ENCODE results near the gene TRIM8. TPM values are rescaled to one million over a fixed set of nuclear protein-coding genes. Genes with fewer than 3 reads are reported as not detected.

Gene TRIM8
- total RNA-seq, 1 experiment from 2014 or later: 37.0 TPM

- no peak overlapping the region for H4K8ac ChIP-seq (replicated peaks; ENCODE audit: insufficient read length, low read depth, low read length)
- H4K5ac ChIP-seq (ENCODE audit: insufficient read length, low read depth, low read length): no peak overlapping the region
- Mint-ChIP-seq H3K9me3 (no peaks in the 10 kb centered on the region; a peak in 1 of 5 replicates), H3K27me3 (ENCODE audit: low read depth) (no peaks in the 10 kb centered on the region), H3K4me1 (peaks cover 0 to 3% of the 10 kb centered on the region in 2 experiments; a peak in 1 of 4 replicates), H3K36me3 (ENCODE audit: insufficient read depth in 1 of 3, low read depth in 3 of 3) (peaks cover 13 to 43% (median 40%) of the 10 kb centered on the region in 3 experiments; a peak in 6 of 7 replicates), H3K27ac (peak overlapping the region in 1 of 3 experiments; percentile 41; a peak in 1 of 7 replicates), H3K4me3 (no peak overlapping the region)
- no peaks in the 10 kb centered on the region for H3K27me3 ChIP-seq (ENCODE audit: insufficient read depth, low read length)
- no peak overlapping the region for H2BK12ac ChIP-seq (ENCODE audit: insufficient read length, low read depth, low read length)
- WGBS (ENCODE audit: extremely low coverage, insufficient read length, low lambda C conversion rate): no CpG with 5 or more reads among the region's 3 CpGs
- H4K20me1 ChIP-seq (ENCODE audit: control insufficient read depth, insufficient read depth, insufficient read length): no peaks in the 10 kb centered on the region
- H2BK120ac ChIP-seq (ENCODE audit: low read depth, low read length, poor library complexity, severe bottlenecking): no peak overlapping the region
- no peaks in the 10 kb centered on the region for H3K4me1 ChIP-seq (ENCODE audit: insufficient read depth, low read length)
- H3K18ac ChIP-seq (ENCODE audit: insufficient read length, low read depth, low read length): no peak overlapping the region
- no peak overlapping the region for H4K91ac ChIP-seq (ENCODE audit: insufficient read length, low read depth, low read length)
- no peaks in the 10 kb centered on the region for H3K79me1 ChIP-seq (ENCODE audit: insufficient read depth, low read depth, low read length, poor library complexity, severe bottlenecking)
- no peaks in the 10 kb centered on the region for H3K9me3 ChIP-seq (ENCODE audit: control insufficient read depth, low read depth, low read length)
- no peak overlapping the region for H2BK15ac ChIP-seq (ENCODE audit: low read depth, low read length)
- H3K4ac ChIP-seq (ENCODE audit: low read depth, low read length): no peak overlapping the region
- H3K4me2 ChIP-seq (ENCODE audit: insufficient read depth, insufficient read length, low read length): no peak overlapping the region
- H3K14ac ChIP-seq (ENCODE audit: insufficient read depth, low read length): no peak overlapping the region
- no peak overlapping the region for H3K27ac ChIP-seq (ENCODE audit: insufficient read length, low read depth, low read length)
- no peak overlapping the region for H2AK5ac ChIP-seq (ENCODE audit: insufficient read length, low read length)
- H3T11ph ChIP-seq (ENCODE audit: low read length): no peak overlapping the region
- no peaks in the 10 kb centered on the region for H3K79me2 ChIP-seq (ENCODE audit: insufficient read depth, low read length)
- H2AFZ ChIP-seq (ENCODE audit: low read length): no peak overlapping the region
- no peak overlapping the region for H2BK20ac ChIP-seq (ENCODE audit: low read depth, low read length, poor library complexity, severe bottlenecking)
- DNase-seq: no peak
- no peak overlapping the region for H2BK5ac ChIP-seq (ENCODE audit: insufficient read length, low read length)
- no peak overlapping the region for H3K23ac ChIP-seq (ENCODE audit: insufficient read length, low read depth, low read length)
- no peak for TF ChIP-seq CTCF (conservative IDR thresholded peaks at IDR 0.05)
- H3K9ac ChIP-seq (ENCODE audit: extremely low read depth, insufficient read length, low read length): no peak overlapping the region
- no peaks in the 10 kb centered on the region for H3K23me2 ChIP-seq (ENCODE audit: insufficient read length, low read depth, low read length, poor library complexity, severe bottlenecking)
- H3K56ac ChIP-seq (ENCODE audit: insufficient read length, low read depth, low read length): no peak overlapping the region
Observed at GRCh38 chr10:102696736-102697135, 52.5 kb downstream of the TRIM8 start.

Data from H9 (cell line).